Gastrocnemius medialis (tissue), 4 donors: ENCODE results near the gene CDC25C.

Experiments used
- CTCF ChIP-seq, 5 experiments: fragments of 450-650 bp in 3 of 5; fragments of 200-600 bp in 2 of 5; sonication (generic) in 2 of 5; IDR thresholded peaks in 4 of 5; conservative IDR thresholded peaks in 1 of 5; 1 replicate in 4 of 5; 2 replicates in 1 of 5; pipeline ENCODE4 v1.5.1; 2016 to 2019; ENCODE audit warnings: antibody characterized with exemption in 5 of 5, mild to moderate bottlenecking in 3 of 5, moderate library complexity in 3 of 5
- POLR2A ChIP-seq, 2 donors: fragments of 450-650 bp; IDR thresholded peaks; one replicate each; pipeline ENCODE4 v1.6.1; 2017; ENCODE audit warnings: antibody characterized with exemption in 2 of 2, mild to moderate bottlenecking in 2 of 2, moderate library complexity in 2 of 2

- TF ChIP-seq CTCF (IDR thresholded peaks at IDR 0.05 in 4 of 5, conservative IDR thresholded peaks at IDR 0.05 in 1 of 5) = no peak
- no peak for TF ChIP-seq POLR2A (IDR thresholded peaks at IDR 0.05)
Measured at GRCh38 chr5:138354926-138355378, 23.3 kb upstream of the CDC25C start.
